ENCODE data around the gene REV3L. TPM values are rescaled to one million over a fixed set of nuclear protein-coding genes. Genes with fewer than 3 reads are reported as not detected.

REV3L gene
- total RNA-seq, 4 donors from 2014 or later, result 38.9 to 50.4 (median 45.3) TPM

GRCh38 chr6:111410371-111410770 lies 72.6 kb downstream of the REV3L start:
- TF ChIP-seq POLR2A (IDR thresholded peaks at IDR 0.05; ENCODE audit: low read depth), result no peak
- no peak for TF ChIP-seq EP300 (IDR thresholded peaks at IDR 0.05)
- no peak for TF ChIP-seq POLR2AphosphoS5 (IDR thresholded peaks at IDR 0.05)
- TF ChIP-seq CTCF (IDR thresholded peaks at IDR 0.05), result no peak
- WGBS, result 69% methylated on average over 3 of the region's 3 CpGs
- no peak for DNase-seq (ENCODE audit: extremely low spot score)
- Histone ChIP-seq H3K4me1 (peaks cover 0 to 20% (median 17%) of the 10 kb centered on the region in 4 donors), H3K27ac (replicated peaks in 1 of 4) (no peak overlapping the region), H3K36me3 (peaks cover 0 to 44% (median 10%) of the 10 kb centered on the region in 4 donors), H3K27me3 (no peaks in the 10 kb centered on the region), H3K9me3 (no peaks in the 10 kb centered on the region), H3K4me3 (no peak overlapping the region)
- intact Hi-C loops (cut with DNase I), result no loop called here

- H3K9me3 ChIP-seq, result no peaks in the 10 kb centered on the region
- peaks cover 0 to 17% (median 10%) of the 10 kb centered on the region in 4 donors for H3K4me1 ChIP-seq
- WGBS, result 91% methylated on average over 1 of the region's 1 CpG
- no peak overlapping the region for H3K4me3 ChIP-seq
- no peak overlapping the region for H3K27ac ChIP-seq (replicated peaks in 1 of 4)
- peaks cover 6 to 53% (median 12%) of the 10 kb centered on the region in 4 donors for H3K36me3 ChIP-seq
- DNase-seq (ENCODE audit: extremely low spot score), result no peak
- intact Hi-C loops (cut with DNase I), result no loop called here
- H3K27me3 ChIP-seq, result no peaks in the 10 kb centered on the region
- TF ChIP-seq POLR2AphosphoS5 (IDR thresholded peaks at IDR 0.05) (no peak), POLR2A (IDR thresholded peaks at IDR 0.05; ENCODE audit: low read depth) (no peak), EP300 (IDR thresholded peaks at IDR 0.05) (no peak), CTCF (IDR thresholded peaks at IDR 0.05) (no peak)
Observed at GRCh38 chr6:111409430-111409829, 73.6 kb downstream of the REV3L start.

- peaks cover 0 to 13% (median 8%) of the 10 kb centered on the region in 4 donors for H3K4me1 ChIP-seq
- intact Hi-C loops (cut with DNase I), result no loop called here
- WGBS, result 80% methylated on average over 4 of the region's 4 CpGs
- TF ChIP-seq CTCF (IDR thresholded peaks at IDR 0.05) (no peak), POLR2AphosphoS5 (IDR thresholded peaks at IDR 0.05) (no peak), EP300 (IDR thresholded peaks at IDR 0.05) (no peak), POLR2A (IDR thresholded peaks at IDR 0.05; ENCODE audit: low read depth) (no peak)
- no peaks in the 10 kb centered on the region for H3K9me3 ChIP-seq
- peaks cover 20 to 68% (median 23%) of the 10 kb centered on the region in 4 donors for H3K36me3 ChIP-seq
- H3K27ac ChIP-seq (replicated peaks in 1 of 4), result no peak overlapping the region
- DNase-seq (ENCODE audit: extremely low spot score), result no peak
- no peak overlapping the region for H3K4me3 ChIP-seq
- no peaks in the 10 kb centered on the region for H3K27me3 ChIP-seq
Observed at GRCh38 chr6:111407686-111408085, 75.3 kb downstream of the REV3L start.

GRCh38 chr6:111406200-111406721 lies 76.8 kb downstream of the REV3L start:
- H3K36me3 ChIP-seq, result peaks cover 20 to 75% (median 28%) of the 10 kb centered on the region in 4 donors
- 83% methylated on average over 3 of the region's 3 CpGs for WGBS
- H3K4me1 ChIP-seq, result peaks cover 0 to 12% (median 8%) of the 10 kb centered on the region in 4 donors
- H3K9me3 ChIP-seq, result no peaks in the 10 kb centered on the region
- no peak overlapping the region for H3K4me3 ChIP-seq
- no peak for DNase-seq (ENCODE audit: extremely low spot score)
- TF ChIP-seq POLR2A (IDR thresholded peaks at IDR 0.05; ENCODE audit: low read depth), result no peak
- no peak for TF ChIP-seq EP300 (IDR thresholded peaks at IDR 0.05)
- TF ChIP-seq POLR2AphosphoS5 (IDR thresholded peaks at IDR 0.05), result no peak
- TF ChIP-seq CTCF (IDR thresholded peaks at IDR 0.05), result no peak
- peak overlapping the region in 2 of 4 donors; percentile 7 to 12 for H3K27ac ChIP-seq (replicated peaks in 1 of 4)
- intact Hi-C loops (cut with DNase I), result no loop called here
- no peaks in the 10 kb centered on the region for H3K27me3 ChIP-seq

DNA sequence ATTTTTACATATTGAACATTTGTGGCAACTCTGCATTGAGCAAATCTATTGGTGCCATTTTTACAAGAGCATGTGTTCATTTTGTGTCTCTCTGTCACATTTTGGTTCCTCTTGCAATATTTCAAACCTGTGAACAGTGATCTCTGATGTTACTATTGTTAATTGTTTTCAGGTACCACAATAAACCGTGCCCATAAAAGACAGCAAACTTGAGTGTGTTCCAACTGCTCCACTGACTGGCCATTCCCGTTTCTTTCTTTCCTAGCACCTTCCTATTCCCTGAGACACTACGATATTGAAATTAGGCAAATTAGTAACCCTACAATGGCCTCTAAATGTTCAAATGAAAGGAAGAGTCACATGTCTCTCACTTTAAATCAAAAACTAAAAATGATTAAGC lies 79.6 kb downstream of the REV3L start:
- 86% methylated on average over 3 of the region's 3 CpGs for WGBS
- intact Hi-C loops (cut with DNase I), result no loop called here
- Histone ChIP-seq H3K27me3 (no peaks in the 10 kb centered on the region), H3K9me3 (no peaks in the 10 kb centered on the region), H3K4me3 (no peak overlapping the region), H3K27ac (replicated peaks in 1 of 4) (no peak overlapping the region), H3K4me1 (peaks cover 0 to 5% (median 2%) of the 10 kb centered on the region in 4 donors), H3K36me3 (peaks cover 20 to 69% (median 27%) of the 10 kb centered on the region in 4 donors)
- DNase-seq (ENCODE audit: extremely low spot score), result no peak
- TF ChIP-seq CTCF (IDR thresholded peaks at IDR 0.05) (no peak), POLR2A (IDR thresholded peaks at IDR 0.05; ENCODE audit: low read depth) (no peak), EP300 (IDR thresholded peaks at IDR 0.05) (no peak), POLR2AphosphoS5 (IDR thresholded peaks at IDR 0.05) (no peak)

Measured in esophagus muscularis mucosa (tissue), 4 donors.